Stimulated activated CD4-positive, alpha-beta T cell treated with anti-CD3 and anti-CD28 coated beads, Interleukin-12 subunit alpha, Interleukin-12 subunit beta, amount 100 ng/mL, for 4 hours (primary cell): ENCODE measurements around the gene ILK.
A peak's percentile ranks its signal among the peaks of the same experiment; 100 is the strongest.

Source experiments
- DNase-seq: peaks from one replicate; pipeline ENCODE4 v3.0.0-alpha.2; 2020

Gene ILK

DNA sequence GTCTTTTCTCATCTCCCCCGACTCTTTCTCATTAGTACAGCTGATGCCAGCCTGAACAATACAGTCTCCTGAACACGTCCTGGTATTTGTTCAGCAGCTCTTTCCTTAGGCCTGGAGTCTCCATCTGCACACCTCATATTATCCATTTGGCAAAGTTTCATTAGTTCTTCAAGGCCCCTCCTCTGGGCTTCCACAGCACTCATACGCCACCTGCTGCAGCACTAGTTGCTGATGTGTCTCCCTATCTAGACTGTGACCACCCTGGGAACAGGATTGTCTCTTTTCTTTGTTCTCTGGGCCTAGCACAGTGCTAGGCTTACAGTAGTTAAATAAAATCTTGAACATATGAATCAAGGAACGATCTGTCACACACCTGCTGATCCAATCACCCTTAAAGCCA, 34.9 kb downstream of the ILK start:
- no peak for DNase-seq

DNA sequence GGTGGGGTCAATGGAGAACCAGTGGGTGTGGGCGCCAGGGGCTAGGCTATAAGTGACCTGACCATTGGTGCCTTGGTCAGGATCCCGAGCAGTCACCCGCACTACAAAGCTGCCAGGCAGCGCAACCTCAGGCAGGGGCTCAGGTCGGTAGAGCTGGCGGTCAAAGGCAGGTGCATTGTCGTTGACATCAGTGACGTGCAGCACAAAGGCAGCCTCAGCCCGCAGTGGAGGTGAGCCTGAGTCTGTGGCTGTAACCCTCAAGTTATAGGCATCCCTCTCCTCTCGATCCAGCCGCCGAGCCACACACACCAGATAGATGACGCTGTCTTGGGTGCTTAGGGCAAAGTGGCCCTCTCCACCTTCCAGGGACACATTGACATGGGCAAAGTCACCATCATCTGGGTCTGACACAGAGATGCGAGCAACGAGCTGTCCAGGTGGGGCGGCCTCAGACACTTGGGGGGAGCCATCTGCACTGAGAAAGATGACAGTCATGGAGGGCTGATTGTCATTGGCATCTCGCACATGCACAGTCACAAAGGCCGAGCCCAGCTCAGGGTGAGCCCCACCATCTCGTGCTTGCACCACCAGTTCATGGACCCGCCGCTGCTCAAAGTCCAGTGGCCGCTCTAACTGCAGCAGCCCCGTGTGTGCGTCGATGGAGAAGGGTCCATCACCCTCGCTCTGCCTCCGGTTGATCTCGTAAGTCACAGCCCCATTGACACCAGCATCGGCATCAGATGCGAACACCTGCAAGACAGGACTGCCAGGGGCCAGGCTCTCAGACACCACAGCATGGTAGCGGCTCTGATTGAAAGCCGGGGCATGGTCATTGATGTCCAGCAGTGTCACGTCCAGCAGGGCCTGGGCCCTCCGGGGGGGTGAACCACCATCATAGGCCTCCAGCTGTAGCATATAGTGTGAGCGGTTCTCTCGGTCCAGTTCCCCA, 36.7 kb downstream of the ILK start:
- DNase-seq, result no peak

DNA sequence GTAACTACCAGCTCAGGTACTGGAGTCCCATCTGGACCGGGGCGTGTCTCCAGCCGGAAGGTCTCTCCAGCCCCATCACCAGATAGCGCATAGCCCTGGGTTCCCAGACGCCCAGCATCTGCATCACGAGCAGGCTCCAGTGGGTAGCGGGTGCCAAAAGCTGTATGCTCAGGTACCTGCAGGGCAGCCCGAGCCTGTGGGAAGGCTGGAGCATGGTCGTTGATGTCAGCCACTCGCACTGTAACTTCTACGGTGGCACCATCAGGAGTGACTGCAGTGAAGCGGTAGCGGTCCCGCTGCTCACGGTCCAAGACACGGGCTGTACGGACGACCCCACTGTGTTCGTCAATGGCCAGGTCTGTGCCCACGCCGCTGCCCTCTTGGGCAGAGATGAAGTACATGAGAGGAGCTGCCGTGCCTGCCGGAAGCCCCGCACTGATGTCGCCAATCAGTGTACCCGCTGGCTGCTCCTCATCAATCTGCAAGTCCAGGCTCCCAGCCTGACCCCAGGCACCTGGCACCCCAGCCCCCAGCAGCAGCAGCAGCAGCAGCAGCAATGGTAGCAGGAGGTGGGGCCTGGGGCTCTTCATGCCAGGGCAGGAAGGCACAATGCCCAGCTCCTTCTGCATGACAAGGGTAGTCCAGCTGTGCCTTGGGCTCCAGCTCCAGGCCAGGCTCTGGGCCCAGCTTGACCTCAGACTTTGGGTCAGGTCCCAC, 37.6 kb downstream of the ILK start:
- no peak for DNase-seq

DNA sequence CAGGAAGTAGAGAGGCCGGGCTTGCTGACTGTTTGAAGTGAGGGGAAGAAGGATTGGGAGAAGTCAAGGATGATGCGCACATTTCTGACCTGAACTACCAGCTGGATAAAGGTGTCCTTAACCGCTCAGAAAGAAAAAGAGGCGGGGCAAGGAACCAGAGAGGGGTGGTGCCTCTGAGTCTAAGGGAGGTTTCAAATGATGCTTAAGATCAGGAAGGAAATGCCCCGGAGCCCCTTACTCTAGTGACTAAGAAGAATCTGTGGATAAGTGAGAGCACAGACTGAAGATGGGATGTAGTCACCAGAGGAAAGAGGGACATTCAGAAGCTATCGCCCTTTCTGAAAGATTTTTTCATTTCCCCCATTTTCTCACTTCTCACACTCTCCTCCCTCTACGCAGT, 39.4 kb downstream of the ILK start:
- no peak for DNase-seq

DNA sequence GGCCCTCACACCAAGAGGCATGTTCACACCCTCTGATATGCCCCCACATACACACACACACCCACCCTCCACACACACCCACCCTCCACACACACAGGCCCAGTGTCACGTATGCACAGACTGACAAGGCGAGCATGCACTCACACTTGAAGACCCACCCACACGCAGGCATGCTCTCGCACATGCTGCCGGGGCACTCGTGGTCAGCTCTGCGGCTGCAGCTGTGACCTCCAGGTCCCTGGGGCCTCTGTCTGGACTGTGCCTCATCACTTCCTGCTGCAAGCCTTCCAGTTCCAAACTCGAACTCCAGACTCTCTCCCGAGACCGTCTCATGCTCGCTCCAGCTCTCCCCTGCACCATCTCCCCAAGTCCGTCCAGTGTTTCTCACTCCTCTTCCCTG, 42.5 kb downstream of the ILK start:
- no peak for DNase-seq

- DNase-seq, result no peak
These were observed 43.0 kb downstream of the ILK start for GRCh38 chr11:6646576-6646917.

- peak; percentile 29 for DNase-seq
These were observed 43.5 kb downstream of the ILK start for GRCh38 chr11:6646918-6647679.

DNA sequence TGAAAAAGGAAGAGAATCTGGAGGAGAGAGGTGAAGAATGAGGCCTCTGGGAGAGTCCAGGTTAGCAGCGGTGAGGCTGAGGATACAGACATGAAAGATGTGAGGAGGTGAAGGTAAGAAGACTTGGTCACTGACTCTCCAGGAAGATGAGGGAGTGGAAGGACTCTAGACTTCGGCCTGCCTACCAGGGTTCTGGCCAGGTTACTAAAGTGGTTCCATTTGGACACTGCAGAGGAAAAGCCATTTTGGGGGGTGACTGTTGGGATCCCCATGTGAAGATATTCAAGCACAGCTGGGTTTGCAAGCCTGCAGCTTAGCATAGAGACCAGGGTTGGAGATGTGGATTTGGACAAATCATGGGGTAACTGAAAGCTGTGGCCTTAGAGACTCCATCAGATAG, 44.3 kb downstream of the ILK start:
- DNase-seq, result no peak

DNA sequence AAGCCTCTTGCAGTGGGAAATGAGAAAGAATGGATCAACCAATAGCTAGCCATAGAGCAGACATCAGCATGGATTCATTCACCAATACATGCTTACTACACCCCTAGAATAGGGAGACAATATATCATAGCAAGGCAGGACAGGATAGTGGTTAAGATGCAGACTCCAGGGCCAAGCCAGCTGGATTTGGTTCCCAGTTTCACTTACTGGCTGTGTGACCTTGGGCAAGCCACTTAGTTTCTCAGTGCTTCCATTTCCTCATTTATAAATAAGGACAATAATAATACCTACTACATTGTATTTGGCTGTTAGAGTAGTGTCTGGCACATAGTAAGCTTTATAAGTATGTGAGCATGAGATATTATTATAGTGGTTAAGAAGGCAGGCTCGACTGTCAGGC, 44.9 kb downstream of the ILK start:
- no peak for DNase-seq

- no peak for DNase-seq
These were observed 46.5 kb downstream of the ILK start for GRCh38 chr11:6650104-6650503.

DNA sequence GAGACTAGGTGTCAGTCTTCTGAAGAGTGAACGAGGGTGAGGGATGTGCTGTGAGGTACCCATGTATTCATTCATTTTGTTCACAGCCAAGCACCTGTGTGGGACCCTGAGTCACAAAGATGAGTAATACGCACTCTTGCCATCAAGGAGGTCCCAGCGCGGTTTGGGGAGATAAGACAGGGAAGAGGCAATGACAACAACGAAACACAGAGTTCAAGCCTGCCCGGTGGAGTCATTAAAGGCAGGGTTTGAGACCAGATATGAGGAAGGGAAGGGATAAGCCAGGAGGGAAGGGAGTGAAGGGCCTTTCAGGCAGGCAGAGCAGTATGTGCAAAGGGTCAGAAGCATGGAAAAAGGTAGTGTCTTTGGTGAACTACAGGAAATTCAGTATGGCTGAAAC, 47.4 kb downstream of the ILK start:
- no peak for DNase-seq

GRCh38 chr11:6652182-6652581, 48.6 kb downstream of the ILK start:
- no peak for DNase-seq

DNA sequence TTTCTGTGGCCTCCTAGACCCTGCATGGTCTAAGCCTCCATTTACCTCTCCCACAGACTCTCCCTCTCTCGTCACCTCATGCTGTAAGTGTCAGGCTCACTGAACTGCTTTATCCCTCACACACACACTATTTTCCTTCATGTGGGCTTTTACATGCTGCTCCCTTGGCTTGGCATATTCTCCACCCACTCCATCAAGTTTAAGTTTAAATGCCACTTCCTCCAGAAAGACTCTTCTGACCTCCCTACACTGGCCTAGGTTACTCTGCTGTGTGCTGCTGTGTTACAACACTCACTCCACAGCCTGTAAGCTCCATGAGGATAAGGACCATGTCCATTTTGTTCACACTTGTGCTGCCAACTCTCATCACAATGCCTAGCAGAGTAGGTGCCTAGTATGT, 49.5 kb downstream of the ILK start:
- no peak for DNase-seq

GRCh38 chr11:6653656-6654055, 50.1 kb downstream of the ILK start:
- no peak for DNase-seq

DNA sequence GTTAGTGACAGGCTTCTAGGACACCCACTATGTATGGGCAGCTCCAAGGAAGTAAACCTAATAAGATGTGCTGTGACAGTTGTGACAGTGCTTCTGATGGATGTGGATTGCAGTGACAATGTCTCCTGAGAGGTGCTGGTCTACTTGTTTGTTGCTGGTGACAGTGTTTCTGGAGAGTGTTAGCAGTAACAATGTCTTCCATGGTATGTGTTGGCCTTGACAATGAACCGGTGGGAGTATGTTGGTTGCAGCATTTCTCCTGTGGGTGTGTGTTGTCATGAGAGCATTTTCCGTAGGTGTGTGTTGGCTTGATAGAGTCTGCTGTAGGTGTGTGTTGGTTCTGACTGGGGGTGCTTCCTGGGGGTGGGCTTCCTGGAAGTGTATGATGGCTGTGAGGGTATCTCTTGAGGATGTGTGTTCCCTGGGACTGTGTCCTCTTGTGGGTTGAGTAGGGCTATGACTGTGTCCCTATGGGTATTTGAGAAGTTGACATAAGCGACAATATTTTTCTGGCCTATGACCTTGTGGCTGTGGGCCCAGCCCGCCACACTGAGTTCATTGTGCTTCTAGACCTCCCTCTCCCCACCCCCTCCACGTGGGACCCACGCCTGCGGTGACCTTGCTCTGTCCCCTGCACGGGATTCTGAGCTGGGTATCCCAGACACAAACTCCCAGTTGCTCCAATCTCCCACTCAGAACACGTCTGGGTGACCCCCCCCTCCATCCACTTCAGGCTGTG, 50.9 kb downstream of the ILK start:
- no peak for DNase-seq

DNA sequence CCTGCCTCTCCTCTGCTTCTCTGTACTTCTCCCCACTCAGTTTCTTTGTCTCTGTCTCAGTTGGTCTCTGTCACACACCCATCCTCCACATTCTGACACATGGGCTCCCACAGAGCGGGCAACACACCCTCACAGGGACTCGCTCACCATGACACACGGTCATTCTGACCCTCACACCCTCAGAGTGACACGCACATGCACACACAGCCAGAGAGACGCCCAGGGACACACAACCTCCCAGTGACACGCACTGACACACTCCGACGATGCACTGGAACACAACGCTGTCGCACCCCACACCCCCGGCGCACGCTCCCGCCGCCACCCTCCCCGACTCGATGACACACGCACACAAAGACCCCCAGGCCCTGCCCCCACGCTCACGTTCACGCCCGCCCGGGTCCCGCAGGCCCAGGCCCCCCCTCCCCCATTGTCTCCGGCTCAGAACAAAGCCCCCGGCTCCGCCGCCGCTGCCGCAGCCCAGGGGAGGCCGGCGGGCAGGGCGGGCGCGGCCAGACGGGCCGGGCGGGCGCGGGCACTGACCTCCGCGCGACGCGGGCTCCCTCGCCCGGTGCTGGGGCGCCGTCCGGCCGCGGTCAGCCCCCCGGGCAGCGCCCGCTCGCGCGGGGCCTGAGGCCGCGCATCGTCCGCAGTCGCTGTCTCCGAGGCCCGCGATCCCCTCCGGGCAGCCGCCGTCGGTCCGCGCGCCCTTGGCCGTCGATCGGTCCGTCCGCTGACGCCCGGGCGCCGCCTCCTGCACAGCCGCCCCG, 51.6 kb downstream of the ILK start:
- DNase-seq, result no peak

GRCh38 chr11:6655790-6656583, 52.4 kb downstream of the ILK start, which contains the start of gene DCHS1:
DCHS1 (minus strand) TSS chr11:6655809; CDS start chr11:6641613, 14,196 bp downstream.
- DNase-seq, result peak; percentile 11

GRCh38 chr11:6656584-6656915, 53.0 kb downstream of the ILK start:
- DNase-seq, result no peak

DNA sequence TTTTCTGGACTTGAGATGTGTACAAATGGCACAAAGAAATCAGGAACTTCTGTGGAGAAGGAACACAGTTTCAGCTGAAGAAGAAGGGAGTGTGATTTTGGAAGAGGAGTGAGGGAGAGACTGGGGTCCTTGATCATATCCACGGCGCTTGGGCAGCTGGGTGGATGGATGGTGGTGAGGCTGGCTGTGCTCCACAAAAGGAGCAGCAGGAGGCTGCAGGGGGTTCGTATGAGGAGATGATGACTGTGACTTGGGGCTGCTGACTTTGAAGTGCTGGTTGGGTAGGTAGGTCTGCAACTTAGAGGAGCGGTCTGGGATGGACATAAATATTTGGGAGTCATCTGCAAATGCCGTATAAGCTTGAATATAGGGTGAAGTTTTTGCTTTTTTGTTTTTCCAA, 53.4 kb downstream of the ILK start:
- no peak for DNase-seq

- no peak for DNase-seq
These were observed 53.8 kb downstream of the ILK start for GRCh38 chr11:6657346-6657745.

- no peak for DNase-seq
These were observed 55.1 kb downstream of the ILK start for GRCh38 chr11:6658647-6659046.
